ENCODE measurements around the gene UBE2E2.

Gene UBE2E2

DNA sequence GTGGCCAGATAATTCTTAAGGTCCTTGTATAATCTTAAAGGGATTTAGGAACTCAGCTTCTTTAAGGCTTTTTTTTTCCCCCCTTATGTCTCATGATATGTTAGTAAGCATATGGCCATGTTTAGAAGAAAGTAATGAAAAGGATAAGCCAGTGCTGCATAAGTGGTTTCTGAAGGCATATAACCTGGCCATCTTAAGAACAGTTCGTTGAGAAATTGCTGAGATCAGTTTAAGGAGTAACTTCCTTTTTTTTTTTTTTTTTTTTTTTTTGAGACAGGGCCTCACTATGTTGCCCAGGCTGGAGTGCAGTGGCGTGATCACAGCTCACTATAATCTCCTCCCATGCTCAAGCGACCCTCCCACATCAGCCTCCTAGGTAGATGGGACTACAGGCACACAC lies 51.7 kb downstream of the UBE2E2 start:
- no peak overlapping the region for H3K4me3 ChIP-seq (ENCODE audit: low read length)
- no peak for DNase-seq (ENCODE audit: low read depth)
- TF ChIP-seq, protein P1, sequence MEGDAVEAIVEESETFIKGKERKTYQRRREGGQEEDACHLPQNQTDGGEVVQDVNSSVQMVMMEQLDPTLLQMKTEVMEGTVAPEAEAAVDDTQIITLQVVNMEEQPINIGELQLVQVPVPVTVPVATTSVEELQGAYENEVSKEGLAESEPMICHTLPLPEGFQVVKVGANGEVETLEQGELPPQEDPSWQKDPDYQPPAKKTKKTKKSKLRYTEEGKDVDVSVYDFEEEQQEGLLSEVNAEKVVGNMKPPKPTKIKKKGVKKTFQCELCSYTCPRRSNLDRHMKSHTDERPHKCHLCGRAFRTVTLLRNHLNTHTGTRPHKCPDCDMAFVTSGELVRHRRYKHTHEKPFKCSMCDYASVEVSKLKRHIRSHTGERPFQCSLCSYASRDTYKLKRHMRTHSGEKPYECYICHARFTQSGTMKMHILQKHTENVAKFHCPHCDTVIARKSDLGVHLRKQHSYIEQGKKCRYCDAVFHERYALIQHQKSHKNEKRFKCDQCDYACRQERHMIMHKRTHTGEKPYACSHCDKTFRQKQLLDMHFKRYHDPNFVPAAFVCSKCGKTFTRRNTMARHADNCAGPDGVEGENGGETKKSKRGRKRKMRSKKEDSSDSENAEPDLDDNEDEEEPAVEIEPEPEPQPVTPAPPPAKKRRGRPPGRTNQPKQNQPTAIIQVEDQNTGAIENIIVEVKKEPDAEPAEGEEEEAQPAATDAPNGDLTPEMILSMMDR (conservative IDR thresholded peaks at IDR 0.05; ENCODE audit: low read length) = no peak

DNA sequence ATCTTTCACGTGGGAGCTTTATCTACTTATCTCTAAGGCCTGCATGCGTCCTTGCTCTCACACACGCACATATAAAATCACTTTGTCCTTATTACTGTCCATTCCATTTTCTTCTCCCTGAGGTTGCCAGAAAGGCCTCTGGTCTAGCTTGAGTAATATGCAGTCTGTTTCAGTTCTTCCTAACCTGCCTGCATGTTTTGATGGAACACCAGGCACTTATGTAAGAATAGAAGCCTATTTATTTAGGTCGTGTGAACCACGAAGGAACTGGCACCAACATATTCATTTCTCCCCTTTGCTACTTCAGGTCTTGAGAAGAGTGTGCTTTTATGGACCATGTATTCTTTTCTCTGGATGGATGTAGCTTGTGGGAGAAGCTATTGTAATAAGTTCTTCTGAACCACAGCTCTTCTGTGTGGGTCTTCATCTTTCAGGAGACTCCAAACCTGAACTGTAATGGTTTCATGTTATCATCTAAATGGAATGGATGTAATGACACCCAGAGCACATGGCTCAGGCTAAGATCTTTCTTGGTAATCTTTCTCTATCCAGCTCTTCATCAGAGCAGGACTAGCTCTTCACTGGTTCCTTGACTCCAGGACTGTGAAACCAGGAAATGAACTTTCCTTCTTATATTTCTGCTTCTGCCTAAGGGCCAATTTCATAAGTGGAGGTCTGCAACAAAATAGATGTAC lies 53.8 kb downstream of the UBE2E2 start:
- TF ChIP-seq, protein P1 (conservative IDR thresholded peaks at IDR 0.05; ENCODE audit: low read length) = no peak
- DNase-seq (ENCODE audit: low read depth) = no peak
- H3K4me3 ChIP-seq (ENCODE audit: low read length) = no peak overlapping the region

DNA sequence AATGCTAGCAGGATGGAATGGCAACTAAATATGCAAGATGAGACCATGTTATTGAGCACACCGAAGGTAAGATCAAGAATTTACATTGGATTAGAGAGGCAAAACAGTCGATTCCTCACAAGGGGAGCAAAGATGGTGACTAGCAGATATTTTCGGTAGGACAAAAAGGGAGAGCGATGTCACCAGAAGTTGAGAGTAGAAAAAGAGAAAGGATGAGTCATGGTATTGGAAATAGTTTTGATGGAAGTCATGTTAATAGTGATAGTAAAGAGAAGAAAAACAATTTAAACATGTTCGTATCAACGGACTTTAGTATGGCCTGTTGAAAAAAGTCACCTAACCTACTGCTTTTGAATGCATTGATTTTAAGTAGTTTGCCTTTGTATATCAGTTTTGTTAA lies 55.0 kb downstream of the UBE2E2 start:
- H3K4me3 ChIP-seq (ENCODE audit: low read length) = no peak overlapping the region
- DNase-seq (ENCODE audit: low read depth) = no peak
- TF ChIP-seq, protein P1 (conservative IDR thresholded peaks at IDR 0.05; ENCODE audit: low read length) = no peak

DNA sequence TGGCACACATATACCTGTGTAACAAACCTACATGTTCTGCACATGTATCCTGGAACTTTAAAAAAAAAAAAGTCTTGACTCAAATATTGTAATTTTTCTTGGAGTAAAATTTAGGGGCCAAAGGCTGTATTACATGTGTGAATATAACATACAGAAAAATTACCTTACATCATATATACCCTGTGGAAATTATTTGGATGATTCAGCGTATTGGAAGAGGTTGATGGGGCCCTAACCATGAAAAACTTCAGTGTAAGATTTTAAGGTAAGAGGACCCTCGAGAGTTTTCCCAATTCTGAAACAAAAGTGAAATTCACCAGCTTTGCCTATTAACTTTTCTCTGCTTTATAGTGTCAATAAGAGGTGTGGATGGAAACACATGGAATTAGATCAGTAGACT lies 56.4 kb downstream of the UBE2E2 start:
- H3K4me3 ChIP-seq (ENCODE audit: low read length) = no peak overlapping the region

DNA sequence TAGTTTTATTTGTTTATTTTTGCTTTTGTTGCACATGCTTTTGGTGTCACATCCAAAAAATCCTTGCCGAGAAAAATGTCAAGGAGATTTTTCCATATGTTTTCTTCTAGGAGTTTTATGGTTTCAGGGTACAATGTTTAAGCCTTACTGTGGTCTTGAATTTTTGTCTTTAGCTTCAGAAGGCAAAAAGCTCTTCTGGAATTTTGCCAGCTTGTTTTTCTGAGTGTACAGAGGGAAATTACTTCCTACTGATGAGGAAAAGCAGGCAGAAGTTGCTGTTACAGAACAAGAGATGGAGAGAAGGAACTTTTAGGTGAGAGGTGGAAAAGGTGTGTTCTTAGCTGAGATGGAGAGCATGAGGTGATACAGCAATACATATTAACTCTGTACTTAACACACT lies 59.6 kb downstream of the UBE2E2 start:
- H3K4me3 ChIP-seq (ENCODE audit: low read length) = no peak overlapping the region
- DNase-seq (ENCODE audit: low read depth) = no peak
- TF ChIP-seq, protein P1 (conservative IDR thresholded peaks at IDR 0.05; ENCODE audit: low read length) = no peak

More for the DNA sequence above, 56.4 kb downstream of the UBE2E2 start:
- no peak for DNase-seq (ENCODE audit: low read depth)
- TF ChIP-seq, protein P1 (conservative IDR thresholded peaks at IDR 0.05; ENCODE audit: low read length) = no peak

DNA sequence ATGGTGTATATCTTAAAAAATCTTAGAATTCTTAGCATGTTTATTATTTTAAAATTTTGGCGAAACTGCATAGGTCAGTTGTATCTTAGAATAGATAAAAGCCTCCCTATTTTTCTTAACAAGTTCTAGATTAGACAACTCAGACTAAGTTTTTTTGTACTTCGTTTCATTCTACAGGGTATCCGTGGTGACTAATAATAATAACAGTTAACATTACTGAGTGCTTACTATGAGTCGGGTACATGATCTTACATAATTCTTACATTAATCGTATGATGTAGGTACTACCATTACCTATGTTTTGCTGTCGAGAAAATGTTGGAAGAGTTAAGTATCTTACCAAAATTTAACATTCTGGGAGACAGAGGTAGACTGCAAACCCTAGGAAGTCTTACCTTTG lies 60.7 kb downstream of the UBE2E2 start:
- peak; percentile 36 for DNase-seq (ENCODE audit: low read depth)
- H3K4me3 ChIP-seq (ENCODE audit: low read length) = no peak overlapping the region

DNA sequence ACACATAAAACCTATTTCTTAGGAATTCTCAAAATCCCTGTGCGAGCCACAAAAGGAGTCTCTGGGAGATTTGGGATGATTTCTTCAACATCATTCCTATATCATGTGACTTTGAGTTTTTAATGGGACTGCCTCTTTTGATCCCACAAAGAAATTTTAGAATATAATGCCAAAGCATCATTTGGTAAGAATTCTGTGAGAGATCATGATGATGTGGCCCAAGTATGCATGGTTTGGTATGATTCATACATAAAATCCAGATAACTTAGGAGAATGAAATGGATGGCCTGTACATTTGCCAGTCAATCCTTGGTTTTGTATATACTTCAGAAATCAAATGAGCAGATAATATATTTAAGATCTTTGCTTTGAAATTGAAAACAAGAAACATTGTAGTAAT lies 61.3 kb downstream of the UBE2E2 start:
- no peak overlapping the region for H3K4me3 ChIP-seq (ENCODE audit: low read length)
- DNase-seq (ENCODE audit: low read depth) = peak; percentile 83
- TF ChIP-seq, protein P1 (conservative IDR thresholded peaks at IDR 0.05; ENCODE audit: low read length) = no peak

More for the DNA sequence above, 60.7 kb downstream of the UBE2E2 start:
- TF ChIP-seq, protein P1 (conservative IDR thresholded peaks at IDR 0.05; ENCODE audit: low read length) = no peak
